Measurements from ENCODE around the gene WDR75.

GRCh38 chr2:189454009-189454408, 12.7 kb downstream of the WDR75 start:
- TF ChIP-seq CTCF (IDR thresholded peaks at IDR 0.05 in 8 of 11, conservative IDR thresholded peaks at IDR 0.05 in 3 of 11) (no peak), POLR2AphosphoS5 (IDR thresholded peaks at IDR 0.05) (no peak), POLR2A (IDR thresholded peaks at IDR 0.05) (no peak)

Data from spleen (tissue), 7 donors.